ENCODE data around the gene ADCY3.

Gene ADCY3

GRCh38 chr2:24844023-24844685 lies 75.9 kb downstream of the ADCY3 start:
- DNase-seq (ENCODE audit: low read depth): no peak

GRCh38 chr2:24843330-24843860 lies 76.6 kb downstream of the ADCY3 start:
- no peak for DNase-seq (ENCODE audit: low read depth)

- DNase-seq (ENCODE audit: low read depth): no peak
These were observed 77.7 kb downstream of the ADCY3 start for GRCh38 chr2:24842081-24843050.

- DNase-seq (ENCODE audit: low read depth): no peak
These were observed 78.8 kb downstream of the ADCY3 start for GRCh38 chr2:24840962-24841945.

- DNase-seq (ENCODE audit: low read depth): no peak
These were observed 79.7 kb downstream of the ADCY3 start for GRCh38 chr2:24840164-24840869.

- no peak for DNase-seq (ENCODE audit: low read depth)
These were observed 80.3 kb downstream of the ADCY3 start for GRCh38 chr2:24839729-24840128.

GRCh38 chr2:24838541-24838940 lies 81.5 kb downstream of the ADCY3 start:
- DNase-seq (ENCODE audit: low read depth): no peak

GRCh38 chr2:24837996-24838513 lies 82.0 kb downstream of the ADCY3 start:
- DNase-seq (ENCODE audit: low read depth): no peak

- no peak for DNase-seq (ENCODE audit: low read depth)
These were observed 83.3 kb downstream of the ADCY3 start for GRCh38 chr2:24836706-24837105.

- no peak for DNase-seq (ENCODE audit: low read depth)
These were observed 83.8 kb downstream of the ADCY3 start for GRCh38 chr2:24836206-24836605.

- peak; percentile 31 for DNase-seq (ENCODE audit: low read depth)
These were observed 84.6 kb downstream of the ADCY3 start for GRCh38 chr2:24835411-24835810.

GRCh38 chr2:24834733-24835395 lies 85.2 kb downstream of the ADCY3 start:
- DNase-seq (ENCODE audit: low read depth): no peak

GRCh38 chr2:24833821-24834732 lies 86.0 kb downstream of the ADCY3 start:
- no peak for DNase-seq (ENCODE audit: low read depth)

GRCh38 chr2:24832931-24833701 lies 86.9 kb downstream of the ADCY3 start:
- DNase-seq (ENCODE audit: low read depth): no peak

GRCh38 chr2:24832521-24832920 lies 87.5 kb downstream of the ADCY3 start:
- no peak for DNase-seq (ENCODE audit: low read depth)

GRCh38 chr2:24832073-24832461 lies 88.0 kb downstream of the ADCY3 start:
- no peak for DNase-seq (ENCODE audit: low read depth)

GRCh38 chr2:24831221-24832072 lies 88.6 kb downstream of the ADCY3 start:
- DNase-seq (ENCODE audit: low read depth): no peak

GRCh38 chr2:24830786-24831185 lies 89.3 kb downstream of the ADCY3 start:
- DNase-seq (ENCODE audit: low read depth): no peak

Measured in GM04503 (cell line).